NT2/D1 (cell line): ENCODE measurements around the gene SIT1.
A peak's percentile ranks its signal among the peaks of the same experiment; 100 is the strongest.

Source experiments
- DNase-seq: peaks from one replicate; pipeline ENCODE4 v3.0.0-alpha.2; 2011; ENCODE audit warnings: low read depth, low spot score
- H3K27me3 ChIP-seq: 2 replicates; pipeline ENCODE4 v1.6.0; 2011; ENCODE audit warnings: mild to moderate bottlenecking; ENCODE audit not compliant: insufficient read length, insufficient read depth
- H3K36me3 ChIP-seq: 2 replicates; pipeline ENCODE4 v1.6.1; 2011; ENCODE audit warnings: mild to moderate bottlenecking, low read length, mixed read lengths; ENCODE audit not compliant: insufficient read depth, insufficient read length
- H3K4me1 ChIP-seq: 2 replicates; pipeline ENCODE4 v1.5.1; 2011; ENCODE audit not compliant: insufficient read depth, insufficient read length
- H3K4me3 ChIP-seq: 2 replicates; pipeline ENCODE4 v1.5.1; 2011; ENCODE audit warnings: low read depth; ENCODE audit not compliant: insufficient read length
- H3K9ac ChIP-seq: 2 replicates; pipeline ENCODE4 v1.6.0; 2011; ENCODE audit warnings: low read depth; ENCODE audit not compliant: insufficient read length
- H3K9me3 ChIP-seq: 2 replicates; pipeline ENCODE4 v1.5.1; 2011; ENCODE audit warnings: mild to moderate bottlenecking, low read length; ENCODE audit not compliant: insufficient read depth
- SUZ12 ChIP-seq: IDR thresholded peaks from 2 replicates; pipeline ENCODE4 v1.6.1; 2011; ENCODE audit not compliant: insufficient read length, insufficient read depth; ENCODE audit errors: extremely low read depth
- YY1 ChIP-seq: IDR thresholded peaks from 2 replicates; pipeline ENCODE4 v1.6.1; 2011; ENCODE audit not compliant: insufficient read length, insufficient read depth
- ZNF274 ChIP-seq: IDR thresholded peaks from 2 replicates; pipeline ENCODE4 v1.6.1; 2011; ENCODE audit warnings: mild to moderate bottlenecking, low read depth, low read length

SIT1 gene

GRCh38 chr9:35608221-35608620 lies 42.5 kb downstream of the SIT1 start:
- Histone ChIP-seq H3K27me3 (no peaks in the 10 kb centered on the region), H3K9me3 (no peaks in the 10 kb centered on the region), H3K4me3 (no peak overlapping the region), H3K9ac (no peak overlapping the region), H3K4me1 (peaks cover 4% of the 10 kb centered on the region), H3K36me3 (peaks cover 38% of the 10 kb centered on the region)
- TF ChIP-seq SUZ12, result no peak
- TF ChIP-seq YY1, result no peak
- no peak for TF ChIP-seq ZNF274
- DNase-seq, result no peak

DNA sequence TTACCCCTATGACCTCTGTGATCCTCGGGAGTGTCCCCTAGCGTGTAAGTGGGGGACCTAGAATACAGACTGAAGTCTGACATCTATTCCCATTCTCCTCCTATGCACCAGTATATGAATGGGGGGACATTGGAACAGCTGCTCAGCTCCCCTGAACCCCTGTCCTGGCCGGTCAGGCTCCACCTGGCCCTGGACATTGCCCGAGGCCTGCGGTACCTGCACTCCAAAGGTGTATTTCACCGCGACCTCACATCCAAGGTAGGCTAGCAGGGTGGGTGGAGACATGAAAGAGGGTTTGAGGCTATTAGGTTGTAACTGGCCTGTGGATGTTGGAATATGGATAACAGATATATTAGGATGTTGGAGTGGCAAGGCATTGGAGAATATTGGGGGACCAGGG lies 44.0 kb downstream of the SIT1 start:
- Histone ChIP-seq H3K4me3 (no peak overlapping the region), H3K27me3 (no peaks in the 10 kb centered on the region), H3K9ac (peak overlapping the region; percentile 25), H3K4me1 (peaks cover 4% of the 10 kb centered on the region), H3K36me3 (peaks cover 38% of the 10 kb centered on the region), H3K9me3 (no peaks in the 10 kb centered on the region)
- TF ChIP-seq YY1, result no peak
- TF ChIP-seq SUZ12, result no peak
- TF ChIP-seq ZNF274, result no peak
- DNase-seq, result no peak

DNA sequence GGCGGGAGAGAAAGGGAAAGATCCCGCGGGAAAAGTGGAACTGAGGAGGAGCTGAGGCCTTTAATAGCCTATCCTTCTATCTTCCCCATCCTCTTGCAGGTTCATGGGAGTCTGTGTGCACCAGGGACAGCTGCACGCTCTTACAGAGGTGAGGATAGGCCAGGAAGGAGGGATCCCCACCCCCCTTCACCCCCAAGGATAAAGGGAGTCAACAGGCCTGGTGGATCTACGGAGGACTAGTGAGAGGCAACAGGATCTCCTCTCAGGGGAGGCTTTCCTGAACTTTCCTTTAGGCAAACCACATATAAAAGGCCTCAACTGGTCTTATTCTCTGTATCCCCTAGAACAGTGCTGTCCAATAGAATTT lies 44.6 kb downstream of the SIT1 start:
- H3K4me1 ChIP-seq, result peaks cover 4% of the 10 kb centered on the region
- no peak for DNase-seq

GRCh38 chr9:35605351-35606137 lies 45.2 kb downstream of the SIT1 start:
- no peaks in the 10 kb centered on the region for H3K9me3 ChIP-seq
- peak overlapping the region; percentile 84 for H3K9ac ChIP-seq
- TF ChIP-seq YY1 (no peak), ZNF274 (no peak), SUZ12 (no peak)
- no peak for DNase-seq
- no peaks in the 10 kb centered on the region for H3K27me3 ChIP-seq
- H3K4me1 ChIP-seq, result peaks cover 4% of the 10 kb centered on the region
- H3K36me3 ChIP-seq, result peaks cover 38% of the 10 kb centered on the region
- peak overlapping the region; percentile 65 for H3K4me3 ChIP-seq

More for the DNA sequence above, 44.6 kb downstream of the SIT1 start:
- Histone ChIP-seq H3K9me3 (no peaks in the 10 kb centered on the region), H3K4me3 (peak overlapping the region; percentile 65), H3K9ac (peak overlapping the region; percentile 84), H3K27me3 (no peaks in the 10 kb centered on the region), H3K36me3 (peaks cover 38% of the 10 kb centered on the region)
- TF ChIP-seq SUZ12 (no peak), YY1 (no peak), ZNF274 (no peak)

DNA sequence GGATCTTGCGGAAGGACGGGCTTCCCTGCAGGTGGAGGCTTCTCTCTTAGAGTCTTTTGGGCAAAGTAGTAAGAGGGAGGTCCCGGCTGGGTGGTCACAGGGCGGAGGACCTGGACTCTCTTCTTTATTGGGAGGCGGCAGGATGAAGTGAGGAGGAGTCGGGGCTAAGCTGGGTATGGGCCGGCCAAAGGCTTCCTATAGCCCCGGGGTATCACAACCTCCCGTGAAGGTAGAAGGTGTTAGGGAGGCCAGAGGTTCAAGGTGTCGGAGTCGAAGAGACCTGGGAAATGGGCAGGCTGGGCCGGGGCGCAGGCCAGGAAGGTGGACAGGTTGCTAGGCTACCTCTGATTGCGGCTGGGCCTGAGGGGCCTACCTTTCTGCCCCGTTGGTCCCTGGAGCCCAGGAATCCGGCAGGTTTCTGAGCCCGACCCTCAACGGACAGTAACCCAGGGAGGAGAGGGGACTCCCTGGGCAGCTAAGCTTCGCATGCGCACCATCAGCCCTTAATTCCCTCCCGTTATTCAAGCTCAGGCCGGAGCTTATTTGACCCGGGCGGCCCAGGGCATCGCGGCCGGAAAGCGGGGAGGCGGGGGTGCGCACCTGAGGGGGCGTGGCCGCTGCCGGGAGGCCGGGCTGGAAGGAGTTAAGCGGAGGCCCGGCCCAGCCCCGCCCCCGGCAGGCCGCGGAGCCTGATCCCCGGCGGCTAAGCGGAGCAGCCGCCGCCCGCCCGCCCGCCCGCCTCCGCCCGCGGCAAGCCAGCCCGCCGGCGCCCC lies 46.0 kb downstream of the SIT1 start, which contains the start of gene TESK1:
Gene TESK1, plus strand, starts transcription at position 685 of the 773 bp plus-strand sequence. CDS start 358 bp downstream, outside the sequence.
- Histone ChIP-seq H3K4me1 (peaks cover 10% of the 10 kb centered on the region), H3K4me3 (peak within 1 kb of the TSS; percentile 84), H3K9me3 (0 out of 2 replicates have a peak, but pooled peaks cover 3% of the 10 kb centered on the region), H3K9ac (peak within 1 kb of the TSS; percentile 84), H3K27me3 (no peaks in the 10 kb centered on the region), H3K36me3 (peaks cover 34% of the 10 kb centered on the region)
- TF ChIP-seq ZNF274, result no peak
- no peak for TF ChIP-seq SUZ12
- TF ChIP-seq YY1, result no peak
- peak; percentile 67 for DNase-seq

DNA sequence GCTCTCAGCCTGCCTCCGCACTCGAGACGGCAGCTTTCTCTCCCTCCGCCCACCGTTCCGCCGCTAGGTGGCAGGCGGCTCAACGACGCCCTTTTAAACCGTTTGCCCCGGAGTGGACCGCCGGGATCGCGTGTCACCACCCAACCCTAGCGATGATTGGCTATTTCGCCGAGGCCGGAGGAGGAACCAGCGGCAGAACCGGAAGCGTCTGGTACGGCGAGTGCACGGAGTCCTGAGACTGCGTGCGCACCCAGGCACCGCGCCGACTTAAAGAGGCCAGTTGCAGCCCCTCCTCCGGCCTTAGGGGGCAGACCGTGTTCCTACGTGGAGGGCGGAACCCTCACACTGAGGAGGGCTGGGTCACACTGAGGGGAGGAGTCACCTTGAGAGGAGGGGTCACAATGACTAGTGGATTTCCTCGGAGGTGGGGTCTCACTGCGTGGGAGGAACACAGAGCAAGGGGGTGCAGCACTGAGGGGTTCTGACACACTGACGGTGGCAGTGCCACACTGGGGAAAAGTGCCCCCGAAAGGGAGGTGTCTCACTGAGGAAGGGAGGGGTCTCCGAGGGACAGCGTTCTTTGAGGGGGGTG lies 46.6 kb downstream of the SIT1 start:
- no peak for TF ChIP-seq ZNF274
- no peak for TF ChIP-seq SUZ12
- TF ChIP-seq YY1, result no peak
- H3K27me3 ChIP-seq, result no peaks in the 10 kb centered on the region
- 0 out of 2 replicates have a peak, but pooled peaks cover 3% of the 10 kb centered on the region for H3K9me3 ChIP-seq
- peak overlapping the region; percentile 84 for H3K4me3 ChIP-seq
- H3K4me1 ChIP-seq, result peaks cover 12% of the 10 kb centered on the region
- DNase-seq, result peak; percentile 99
- peaks cover 27% of the 10 kb centered on the region for H3K36me3 ChIP-seq
- peak overlapping the region; percentile 75 for H3K9ac ChIP-seq

- Histone ChIP-seq H3K4me1 (peaks cover 17% of the 10 kb centered on the region), H3K27me3 (no peaks in the 10 kb centered on the region), H3K9me3 (0 out of 2 replicates have a peak, but pooled peaks cover 3% of the 10 kb centered on the region), H3K9ac (peak overlapping the region; percentile 47), H3K36me3 (peaks cover 22% of the 10 kb centered on the region), H3K4me3 (peak overlapping the region; percentile 29)
- DNase-seq, result no peak
- no peak for TF ChIP-seq SUZ12
- no peak for TF ChIP-seq YY1
- TF ChIP-seq ZNF274, result no peak
Measured at GRCh38 chr9:35603506-35603985, 47.2 kb downstream of the SIT1 start.
